ENCODE data around the gene MEGF11.

DNA sequence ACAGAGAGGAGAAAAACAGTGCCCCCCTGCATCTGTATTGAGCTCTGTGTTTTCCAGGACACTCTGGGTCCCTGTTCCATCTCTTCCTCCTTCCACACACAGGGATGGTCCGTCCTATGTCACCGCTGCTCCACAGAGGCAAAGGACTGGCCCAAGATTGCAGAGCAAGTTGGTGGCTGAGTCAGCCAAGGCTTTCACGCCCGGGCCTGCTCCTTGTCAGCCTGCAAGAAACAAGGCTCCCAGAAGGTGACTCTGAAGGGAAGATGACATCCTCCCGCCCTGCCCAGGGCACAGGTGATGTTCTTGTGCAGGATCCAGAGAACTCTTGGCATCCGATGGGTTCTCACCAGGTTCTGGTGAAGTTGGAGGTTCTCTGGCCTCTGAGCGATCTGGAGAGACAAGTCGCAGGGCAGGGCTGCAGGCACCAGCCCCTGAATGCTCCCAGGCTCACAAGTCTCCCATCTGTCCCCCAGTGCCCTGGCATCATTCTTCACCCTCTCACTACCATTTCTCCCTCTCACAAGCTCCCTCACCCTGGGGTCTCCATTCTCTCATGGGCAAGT lies 138.6 kb downstream of the MEGF11 start:
- TF ChIP-seq CTCF (IDR thresholded peaks at IDR 0.05) = no peak
- TF ChIP-seq POLR2A (IDR thresholded peaks at IDR 0.05) = no peak

All from right lobe of liver (tissue), 4 donors.